Measurements from ENCODE around the gene BTBD9.

The BTBD9 gene

GRCh38 chr6:38176797-38177751 is 462.7 kb downstream of the BTBD9 start:
- no peak for DNase-seq (ENCODE audit: low read depth)

- DNase-seq (ENCODE audit: low read depth), result no peak
Observed at GRCh38 chr6:38175786-38176185, 463.9 kb downstream of the BTBD9 start.

DNA sequence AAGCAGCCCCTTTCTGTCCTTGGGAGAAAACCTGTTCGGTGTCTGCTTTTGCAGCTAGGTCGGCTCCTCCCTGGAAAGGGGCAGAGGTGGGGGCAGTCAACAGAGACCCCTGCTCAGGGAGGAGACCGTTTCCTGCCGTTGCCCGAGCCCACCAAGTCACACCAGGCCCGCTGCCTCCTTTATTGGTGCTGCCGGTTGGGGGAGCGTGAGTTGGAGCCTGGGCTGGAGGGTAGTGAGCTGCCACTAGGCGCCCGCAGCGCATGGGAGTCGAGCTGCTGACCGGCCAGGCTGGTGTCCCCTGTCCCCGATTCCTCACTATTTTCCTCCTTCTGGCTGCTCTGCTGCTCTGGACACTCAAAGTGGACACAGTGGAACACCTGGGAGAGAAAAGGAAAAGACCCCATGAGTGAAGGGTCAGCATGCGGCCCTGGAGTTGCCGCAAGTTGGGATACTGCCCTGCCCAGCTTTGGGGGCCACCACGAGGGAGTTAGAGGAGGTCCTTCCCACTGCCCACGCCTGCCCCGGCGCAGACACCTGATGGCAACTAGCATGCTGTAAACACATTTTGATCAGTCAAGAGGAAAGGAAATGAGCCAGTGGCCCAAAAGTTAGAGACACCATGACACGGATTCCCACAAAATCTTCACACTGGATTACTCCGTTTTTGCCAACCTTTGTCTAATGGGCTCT is 464.8 kb downstream of the BTBD9 start:
- DNase-seq (ENCODE audit: low read depth), result no peak

GRCh38 chr6:38174315-38174714 is 465.4 kb downstream of the BTBD9 start:
- no peak for DNase-seq (ENCODE audit: low read depth)

DNA sequence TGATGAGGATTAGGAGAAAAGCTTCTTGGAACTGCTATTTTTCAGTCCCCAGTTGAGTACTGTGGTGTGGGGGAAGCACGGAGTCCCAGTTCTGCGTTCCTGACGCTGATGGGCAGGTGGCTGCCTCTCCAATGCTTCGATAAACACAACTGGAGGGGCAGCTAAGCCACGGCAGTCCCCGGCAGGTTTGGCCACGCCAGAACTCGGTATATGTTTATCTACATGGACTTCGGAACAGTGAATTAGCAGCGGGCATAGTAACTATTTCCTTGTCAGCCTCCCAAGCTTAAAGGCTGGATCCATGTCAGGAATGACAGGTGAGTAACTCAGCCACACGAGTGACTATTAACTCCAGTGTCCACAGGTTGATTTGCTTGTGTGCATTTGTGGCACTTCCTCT is 465.8 kb downstream of the BTBD9 start:
- no peak for DNase-seq (ENCODE audit: low read depth)

DNA sequence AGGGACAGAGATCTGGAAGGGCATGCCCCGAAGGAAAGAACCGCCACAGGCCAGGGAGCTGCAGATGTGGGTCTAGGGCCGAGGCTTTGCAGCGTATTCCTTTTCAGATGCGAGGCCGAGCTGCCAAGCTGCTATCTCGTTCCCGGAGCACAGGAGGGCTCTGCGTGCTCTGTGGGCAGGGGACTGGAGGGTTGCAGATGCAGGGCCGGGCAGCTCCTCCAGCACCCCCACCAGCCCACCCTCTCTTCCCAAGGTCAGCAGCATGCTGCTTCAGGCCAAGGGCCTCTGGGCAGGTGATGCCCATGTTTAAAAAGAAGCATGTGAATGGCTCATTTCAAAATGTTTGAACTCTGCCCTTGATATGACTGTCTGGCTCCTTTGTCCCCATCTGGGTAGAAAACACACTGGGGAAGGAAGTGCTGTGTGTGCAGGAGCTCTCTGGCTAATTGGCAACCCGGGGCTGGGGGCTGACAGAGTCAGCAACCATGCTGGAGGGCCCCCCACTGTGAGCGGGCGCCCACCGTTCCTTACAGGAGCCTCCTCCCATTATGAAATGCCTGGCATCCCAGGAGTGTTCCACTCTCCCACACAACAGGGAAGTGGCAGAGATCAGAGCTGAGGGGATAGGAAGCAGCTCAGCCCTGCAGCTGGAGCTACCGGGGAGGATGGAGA is 466.9 kb downstream of the BTBD9 start:
- no peak for DNase-seq (ENCODE audit: low read depth)

- no peak for DNase-seq (ENCODE audit: low read depth)
Observed at GRCh38 chr6:38171997-38172738, 467.6 kb downstream of the BTBD9 start.

- DNase-seq (ENCODE audit: low read depth), result no peak
Observed at GRCh38 chr6:38170666-38171355, 468.9 kb downstream of the BTBD9 start.

DNA sequence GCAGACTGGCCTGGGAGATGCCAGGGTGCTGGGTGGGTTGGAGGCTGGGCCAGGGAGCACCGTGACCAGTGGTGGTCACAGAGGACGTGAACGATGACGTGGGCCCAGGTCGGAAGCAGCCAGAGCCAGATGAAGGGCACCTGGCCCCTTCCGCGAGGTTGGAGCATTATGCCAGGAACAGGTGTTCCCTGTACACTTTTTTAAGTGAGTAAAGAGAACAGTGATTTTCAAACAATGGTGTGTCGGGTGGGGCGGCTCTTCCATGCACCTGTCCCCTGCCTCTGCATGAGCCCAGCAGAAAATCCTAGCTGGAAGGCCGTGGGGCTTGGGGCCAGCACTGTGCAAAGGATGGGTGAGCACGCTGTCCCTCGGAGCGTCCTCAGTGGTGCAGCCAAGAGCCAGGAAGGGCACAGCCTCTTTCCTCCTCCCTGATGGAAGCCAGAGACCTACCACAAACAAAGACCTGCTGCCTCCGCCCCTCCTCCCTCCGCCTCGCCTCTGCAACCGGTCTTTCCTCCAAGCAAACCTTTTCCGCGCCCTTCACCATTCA is 469.7 kb downstream of the BTBD9 start:
- no peak for DNase-seq (ENCODE audit: low read depth)

DNA sequence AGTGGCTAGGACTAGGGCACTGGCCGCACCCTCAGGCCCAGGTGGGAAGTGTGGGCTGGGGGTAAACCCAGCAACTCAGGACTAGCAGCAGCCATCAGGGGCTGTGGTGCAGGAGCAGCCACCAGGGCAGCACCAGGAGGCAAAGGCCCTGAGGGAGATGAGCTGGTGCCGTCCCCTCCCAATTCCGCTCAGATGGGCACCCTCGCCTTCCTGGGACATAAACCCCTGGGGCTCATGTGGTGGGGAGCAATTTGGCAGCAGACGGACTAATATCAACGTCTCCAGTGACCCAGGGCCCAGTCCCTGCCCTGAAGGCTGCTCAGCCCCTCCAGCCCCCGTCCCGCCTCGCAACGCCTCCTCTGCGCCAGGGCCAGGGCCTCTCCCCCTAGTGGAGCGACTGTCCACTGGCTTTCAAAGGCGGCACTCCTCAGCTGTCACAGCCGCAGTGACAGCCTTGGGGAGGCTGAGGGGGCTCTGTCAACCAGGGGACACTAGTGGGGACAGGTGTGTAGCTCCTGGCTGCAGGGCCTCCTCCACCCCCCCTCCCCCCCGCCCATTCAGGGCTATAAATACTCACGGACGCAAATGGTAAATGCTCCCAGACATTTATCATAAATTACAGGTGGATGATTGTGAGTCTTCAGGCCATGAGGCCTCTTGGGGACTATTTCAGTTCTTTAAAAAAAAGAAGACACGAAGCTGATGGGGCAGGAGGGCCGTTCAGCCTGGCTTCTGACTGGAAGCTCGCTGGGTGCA is 470.3 kb downstream of the BTBD9 start:
- DNase-seq (ENCODE audit: low read depth), result no peak

DNA sequence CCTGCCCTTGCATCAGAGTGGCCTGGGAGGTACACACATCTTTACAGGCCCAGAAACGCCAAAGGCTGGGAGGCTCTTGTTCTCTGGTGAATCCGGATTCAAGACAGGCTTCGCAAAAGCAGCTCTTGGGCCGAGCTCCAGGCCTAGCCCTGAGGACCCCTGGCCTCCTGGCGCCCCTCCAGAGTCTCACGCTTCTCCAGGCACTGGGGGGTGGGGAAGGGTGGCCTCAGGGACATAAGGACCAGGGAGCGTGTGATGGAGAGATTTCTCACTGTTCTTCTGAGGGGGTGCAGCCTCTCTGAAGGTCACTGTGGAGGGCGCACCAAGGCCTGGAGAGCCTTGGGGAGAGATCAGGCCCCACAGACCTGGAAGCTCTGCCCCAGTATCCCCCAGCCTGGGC is 471.0 kb downstream of the BTBD9 start:
- no peak for DNase-seq (ENCODE audit: low read depth)

- DNase-seq (ENCODE audit: low read depth), result no peak
Observed at GRCh38 chr6:38168126-38168525, 471.6 kb downstream of the BTBD9 start.

DNA sequence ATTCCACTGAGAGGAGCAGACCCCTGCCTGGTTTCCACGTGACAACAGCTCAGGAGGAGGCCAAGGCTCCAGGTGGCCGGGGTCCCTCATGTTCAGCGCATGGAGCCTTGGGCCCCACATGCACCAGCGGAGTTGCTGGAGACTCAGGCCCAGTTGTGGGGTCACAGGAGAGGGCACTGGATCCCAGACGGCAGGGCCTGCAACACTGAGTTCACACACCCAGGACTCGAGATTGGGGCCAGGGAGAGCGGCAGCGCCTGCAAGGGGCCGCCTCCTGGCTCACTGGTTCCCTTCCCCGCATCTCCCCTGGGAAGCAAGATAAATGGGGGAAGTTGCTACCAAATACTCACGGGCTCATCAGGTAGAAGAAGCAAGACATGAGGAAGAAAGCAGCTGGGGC is 472.1 kb downstream of the BTBD9 start:
- DNase-seq (ENCODE audit: low read depth), result no peak

GRCh38 chr6:38166411-38167240 is 473.1 kb downstream of the BTBD9 start:
- DNase-seq (ENCODE audit: low read depth), result no peak

DNA sequence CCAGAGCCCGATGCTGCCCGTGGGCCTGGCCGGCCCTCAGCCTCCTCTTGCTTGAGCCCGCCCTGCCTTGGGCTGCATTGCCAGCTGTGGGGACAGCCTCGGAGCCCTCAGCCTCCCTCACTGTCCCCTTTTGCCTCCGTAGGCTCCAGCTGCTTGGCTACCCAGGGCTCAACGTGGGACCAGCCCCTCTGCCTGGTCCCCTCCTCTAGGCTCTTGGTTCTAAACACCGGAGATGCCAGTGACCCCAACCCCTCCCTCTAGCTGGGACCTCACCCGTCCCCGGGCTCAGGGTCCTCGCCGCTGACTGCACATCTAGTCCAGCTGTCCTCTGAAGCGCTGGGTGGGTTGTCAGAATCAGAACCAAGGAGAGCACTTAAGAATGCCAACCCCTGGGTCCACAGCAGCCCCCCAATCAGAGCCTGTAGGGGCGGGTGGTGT is 475.0 kb downstream of the BTBD9 start:
- DNase-seq (ENCODE audit: low read depth), result no peak

GRCh38 chr6:38164131-38164481 is 475.6 kb downstream of the BTBD9 start:
- no peak for DNase-seq (ENCODE audit: low read depth)

DNA sequence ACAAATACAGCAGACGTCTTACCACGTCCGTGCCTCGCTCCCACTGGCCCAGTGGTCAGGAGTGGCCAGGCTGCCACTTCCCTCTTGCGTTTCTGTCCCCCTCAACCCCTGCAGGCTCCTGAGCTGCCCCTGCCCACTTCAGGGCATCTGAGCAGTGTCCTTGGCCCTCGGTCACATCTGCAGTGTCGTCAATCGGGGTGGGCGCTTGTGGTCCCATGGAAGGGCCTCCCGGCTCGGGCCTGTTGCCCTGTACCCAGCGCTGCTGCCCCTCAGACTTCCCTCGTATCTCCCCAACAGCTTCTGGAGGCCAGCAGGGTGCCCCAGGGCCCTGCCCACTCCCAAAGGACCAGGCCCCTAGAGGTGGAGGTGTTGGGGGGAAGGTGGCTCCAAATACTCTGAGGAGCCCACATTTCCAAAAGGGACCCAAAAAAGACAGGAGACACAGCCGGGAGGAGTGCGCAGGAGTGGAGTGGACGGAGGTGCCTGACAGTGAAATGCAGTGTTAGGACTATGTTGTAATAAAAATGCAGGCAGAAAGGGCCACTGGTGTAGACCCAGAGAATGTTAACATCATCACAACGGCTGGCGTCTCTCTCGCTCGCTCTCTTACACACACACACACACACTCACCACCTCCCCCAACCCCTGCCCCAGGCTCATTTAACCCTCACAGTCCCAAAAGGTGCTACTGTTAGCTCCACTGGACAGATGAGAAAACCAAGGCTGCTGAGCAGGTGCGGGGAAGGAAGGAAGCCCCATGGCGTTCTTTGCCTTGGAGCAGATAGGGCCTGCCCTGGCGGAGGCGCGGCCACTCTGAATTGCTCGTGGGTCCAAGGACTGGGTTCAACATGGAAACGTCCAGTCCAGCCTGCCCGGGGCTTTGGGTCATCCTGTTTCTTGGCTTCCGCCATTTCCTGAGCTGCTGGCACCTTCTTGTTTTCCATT is 476.3 kb downstream of the BTBD9 start:
- DNase-seq (ENCODE audit: low read depth), result no peak

GRCh38 chr6:38162493-38163185 is 477.1 kb downstream of the BTBD9 start:
- DNase-seq (ENCODE audit: low read depth), result no peak
